Thoracic aorta (tissue), 2 donors: ENCODE results near the gene ATRAID. TPM values are rescaled to one million over a fixed set of nuclear protein-coding genes. Genes with fewer than 3 reads are reported as not detected.
"Not testable (repeated sequence)": the region's sequence is repeated elsewhere in the genome, so short reads cannot be mapped to it uniquely, and the experiment has no call there.

Source experiments
- ATAC-seq: fragments of 150-250 bp; one replicate; pipeline ENCODE4 v1.8.0; 2017; ENCODE audit warnings: low read depth; ENCODE audit not compliant: insufficient number of reproducible peaks, low FRiP score
- DNase-seq: peaks from one replicate; pipeline ENCODE4 v3.0.0-alpha.2; 2020; ENCODE audit warnings: low spot score
- H3K27ac ChIP-seq, 2 donors: fragments of 200-600 bp; sonication (generic); 1 replicate in 1 of 2; 2 replicates in 1 of 2; pipeline ENCODE4 v1.5.1; 2016; ENCODE audit warnings: mild to moderate bottlenecking in 2 of 2, moderate library complexity in 2 of 2
- H3K27me3 ChIP-seq: fragments of 200-600 bp; sonication (generic); replicated peaks from 2 replicates; pipeline ENCODE4 v1.6.0; 2016; ENCODE audit warnings: mild to moderate bottlenecking; ENCODE audit not compliant: insufficient read depth
- H3K36me3 ChIP-seq: fragments of 200-600 bp; sonication (generic); one replicate; pipeline ENCODE4 v1.5.1; 2016
- H3K4me1 ChIP-seq, 2 donors: fragments of 200-600 bp; sonication (generic); 1 replicate in 1 of 2; 2 replicates in 1 of 2; pipeline versions ENCODE4 v1.5.1 to v1.6.0; 2016; ENCODE audit warnings: low read depth in 2 of 2, mild to moderate bottlenecking in 1 of 2; ENCODE audit not compliant: control insufficient read depth in 1 of 2
- H3K4me3 ChIP-seq: fragments of 200-600 bp; sonication (generic); 2 replicates; pipeline ENCODE4 v1.5.1; 2016; ENCODE audit warnings: mild to moderate bottlenecking
- H3K9me3 ChIP-seq: fragments of 200-600 bp; sonication (generic); 2 replicates; pipeline ENCODE4 v1.5.1; 2016
- total RNA-seq, 2 donors: library from RNA; depleted of rRNA; stranded (reverse); fragments of >200 nt; gene quantifications; one replicate each; pipeline versions ENCODE4 v1.1.0 to v1.2.3, GENCODE V29; 2016
- TF ChIP-seq, protein P1 (sequence below): fragments of 200-600 bp; sonication (generic); IDR thresholded peaks from one replicate; pipeline ENCODE4 v1.5.1; 2019; ENCODE audit warnings: antibody characterized with exemption

ATRAID gene
- total RNA-seq, 2 donors from 2014 or later = 90.0 to 174 TPM

DNA sequence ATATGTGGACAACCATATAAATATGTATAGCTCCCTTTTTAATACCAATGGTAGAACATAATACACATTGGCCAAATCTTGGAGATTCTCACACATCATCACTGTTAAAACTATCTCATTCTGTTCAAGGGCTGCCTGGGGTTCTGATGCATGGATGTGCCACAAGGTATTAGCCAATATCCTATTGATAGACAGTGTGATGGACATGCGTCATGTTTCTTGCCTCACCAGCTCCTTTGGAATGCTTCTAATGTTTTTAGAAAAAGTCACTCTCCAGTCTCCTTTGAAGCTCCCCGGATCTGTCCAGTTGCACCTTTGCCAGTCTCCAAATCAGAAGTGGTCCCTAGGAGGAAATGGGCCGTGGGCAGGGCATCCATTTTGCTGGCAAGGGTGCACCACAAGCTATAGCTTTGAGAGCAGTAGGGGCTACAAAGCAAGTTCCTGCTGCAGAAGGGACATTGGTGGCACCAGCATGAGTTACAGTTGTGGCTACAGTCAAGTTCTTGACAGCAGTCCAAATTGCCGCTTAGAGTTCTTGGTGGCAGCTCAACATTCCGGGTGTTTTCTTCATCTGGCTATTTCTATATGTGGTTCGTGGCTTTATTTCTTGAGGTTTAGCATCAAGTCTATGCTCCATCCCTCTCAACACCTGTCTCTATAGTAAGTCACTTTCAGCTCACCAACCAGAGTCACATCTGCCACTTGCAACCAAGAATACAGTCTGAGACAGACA lies 25.1 kb upstream of the ATRAID start:
- DNase-seq = no peak
- no peaks in the 10 kb centered on the region for H3K9me3 ChIP-seq
- TF ChIP-seq, protein P1, sequence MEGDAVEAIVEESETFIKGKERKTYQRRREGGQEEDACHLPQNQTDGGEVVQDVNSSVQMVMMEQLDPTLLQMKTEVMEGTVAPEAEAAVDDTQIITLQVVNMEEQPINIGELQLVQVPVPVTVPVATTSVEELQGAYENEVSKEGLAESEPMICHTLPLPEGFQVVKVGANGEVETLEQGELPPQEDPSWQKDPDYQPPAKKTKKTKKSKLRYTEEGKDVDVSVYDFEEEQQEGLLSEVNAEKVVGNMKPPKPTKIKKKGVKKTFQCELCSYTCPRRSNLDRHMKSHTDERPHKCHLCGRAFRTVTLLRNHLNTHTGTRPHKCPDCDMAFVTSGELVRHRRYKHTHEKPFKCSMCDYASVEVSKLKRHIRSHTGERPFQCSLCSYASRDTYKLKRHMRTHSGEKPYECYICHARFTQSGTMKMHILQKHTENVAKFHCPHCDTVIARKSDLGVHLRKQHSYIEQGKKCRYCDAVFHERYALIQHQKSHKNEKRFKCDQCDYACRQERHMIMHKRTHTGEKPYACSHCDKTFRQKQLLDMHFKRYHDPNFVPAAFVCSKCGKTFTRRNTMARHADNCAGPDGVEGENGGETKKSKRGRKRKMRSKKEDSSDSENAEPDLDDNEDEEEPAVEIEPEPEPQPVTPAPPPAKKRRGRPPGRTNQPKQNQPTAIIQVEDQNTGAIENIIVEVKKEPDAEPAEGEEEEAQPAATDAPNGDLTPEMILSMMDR = no peak
- H3K27me3 ChIP-seq = no peaks in the 10 kb centered on the region
- no peaks in the 10 kb centered on the region for H3K36me3 ChIP-seq
- H3K27ac ChIP-seq = peak overlapping the region in 1 of 2 donors; percentile 65
- no peak overlapping the region for H3K4me3 ChIP-seq
- ATAC-seq = no peak
- H3K4me1 ChIP-seq = peaks cover 13 to 22% of the 10 kb centered on the region in 2 donors

DNA sequence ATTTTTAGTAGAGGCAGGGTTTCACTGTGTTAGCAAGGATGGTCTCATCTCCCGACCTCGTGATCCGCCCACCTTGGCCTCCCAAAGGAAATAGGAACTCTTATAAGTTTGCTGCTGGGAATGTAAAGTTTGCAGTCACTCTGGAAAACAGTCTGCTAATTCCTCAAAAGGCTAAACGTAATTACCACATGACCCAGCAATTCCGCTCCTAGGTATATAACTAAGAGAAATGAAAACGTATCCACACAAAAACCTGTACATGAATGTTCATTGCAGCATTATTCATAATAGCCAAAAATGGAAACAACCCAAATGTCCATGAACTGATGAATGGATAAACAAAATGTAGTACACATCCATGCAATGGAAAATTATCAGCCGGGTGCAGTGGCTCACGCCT lies 21.9 kb upstream of the ATRAID start:
- TF ChIP-seq, protein P1 = no peak
- Histone ChIP-seq H3K4me3 (no peak overlapping the region), H3K27ac (no peak overlapping the region), H3K27me3 (no peaks in the 10 kb centered on the region), H3K4me1 (peaks cover 5 to 16% of the 10 kb centered on the region in 2 donors), H3K9me3 (no peaks in the 10 kb centered on the region), H3K36me3 (no peaks in the 10 kb centered on the region)
- DNase-seq = no peak
- ATAC-seq = no peak

DNA sequence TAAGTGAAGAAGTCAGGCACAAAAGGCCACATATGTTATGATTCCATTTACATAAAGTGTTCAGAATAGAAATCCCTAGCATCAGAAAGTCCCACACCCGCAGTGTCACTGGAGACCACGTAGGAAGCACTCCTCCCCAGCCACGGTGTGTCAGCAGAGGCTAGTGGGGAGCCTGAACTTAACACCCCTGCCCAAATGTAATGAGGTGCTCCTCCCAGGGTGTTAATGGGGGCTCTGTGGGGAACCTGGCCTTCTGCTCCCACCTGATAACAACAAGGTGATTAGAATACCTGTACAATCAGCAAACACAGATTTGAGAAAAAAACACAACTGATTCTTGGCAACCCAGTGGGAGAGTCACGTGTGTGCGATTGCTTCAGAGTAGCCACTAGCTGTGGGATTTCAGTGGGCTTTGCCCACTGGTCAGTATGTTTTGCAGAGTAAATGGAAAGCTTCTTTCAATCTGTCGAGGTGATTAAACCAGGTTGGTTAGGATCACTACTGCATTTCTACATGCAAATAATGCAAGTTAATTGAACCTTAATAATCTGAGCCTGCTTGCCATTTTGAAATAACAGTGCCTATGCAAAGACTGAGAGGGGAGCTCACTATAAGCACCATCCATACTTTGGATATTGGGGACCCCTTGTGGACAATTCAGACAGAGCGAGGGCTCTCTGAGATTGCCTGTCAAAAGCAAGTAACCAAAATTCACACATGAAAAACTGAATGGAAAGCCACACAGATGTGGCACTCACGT lies 20.6 kb upstream of the ATRAID start:
- H3K4me1 ChIP-seq = peaks cover 2 to 3% of the 10 kb centered on the region in 2 donors
- no peak overlapping the region for H3K27ac ChIP-seq
- H3K9me3 ChIP-seq = no peaks in the 10 kb centered on the region
- no peaks in the 10 kb centered on the region for H3K36me3 ChIP-seq
- TF ChIP-seq, protein P1 = peak; percentile 37
- no peak overlapping the region for H3K4me3 ChIP-seq
- ATAC-seq (no peak), DNase-seq (no peak)
- H3K27me3 ChIP-seq = no peaks in the 10 kb centered on the region

DNA sequence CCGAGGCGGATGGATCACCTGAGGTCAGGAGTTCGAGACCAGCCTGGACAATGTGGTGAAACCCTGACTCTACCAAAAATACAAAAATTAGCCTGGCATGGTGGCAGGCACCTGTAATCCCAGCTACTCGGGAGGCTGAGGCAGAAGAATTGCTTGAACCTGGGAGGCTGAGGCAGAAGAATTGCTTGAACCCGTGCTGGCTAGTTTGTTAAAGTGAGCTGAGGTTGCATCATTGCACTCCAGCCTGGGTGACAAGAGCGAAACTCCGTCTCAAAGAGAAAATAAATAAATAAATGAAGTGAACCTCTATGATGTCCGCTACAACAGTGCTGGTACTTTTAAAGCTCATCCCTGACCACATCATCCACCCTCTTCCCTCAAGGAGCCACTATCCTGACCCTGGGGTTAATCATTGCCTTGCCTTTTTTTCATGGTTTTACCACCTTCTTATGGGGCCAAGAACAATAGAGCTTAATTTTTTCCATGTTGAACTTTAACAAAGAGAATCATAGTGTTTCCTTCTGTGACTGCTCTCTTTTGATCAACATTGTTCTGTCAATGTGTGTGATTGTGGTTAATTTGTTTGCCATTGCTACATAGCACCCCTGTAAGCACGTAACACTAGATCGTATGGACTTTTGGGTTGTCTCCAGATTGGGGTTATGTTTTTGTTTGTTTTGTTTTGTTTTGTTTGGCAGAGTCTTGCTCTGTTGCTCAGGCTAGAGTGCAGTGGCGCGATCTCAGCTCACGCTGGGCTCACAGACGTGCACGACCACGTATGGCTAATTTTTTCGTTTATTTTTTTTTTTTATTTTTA lies 17.1 kb upstream of the ATRAID start:
- Histone ChIP-seq H3K36me3 (no peaks in the 10 kb centered on the region), H3K4me3 (no peak overlapping the region), H3K27me3 (no peaks in the 10 kb centered on the region), H3K27ac (no peak overlapping the region), H3K4me1 (no peaks in the 10 kb centered on the region), H3K9me3 (no peaks in the 10 kb centered on the region)
- TF ChIP-seq, protein P1 = no peak
- no peak for ATAC-seq
- DNase-seq = no peak

DNA sequence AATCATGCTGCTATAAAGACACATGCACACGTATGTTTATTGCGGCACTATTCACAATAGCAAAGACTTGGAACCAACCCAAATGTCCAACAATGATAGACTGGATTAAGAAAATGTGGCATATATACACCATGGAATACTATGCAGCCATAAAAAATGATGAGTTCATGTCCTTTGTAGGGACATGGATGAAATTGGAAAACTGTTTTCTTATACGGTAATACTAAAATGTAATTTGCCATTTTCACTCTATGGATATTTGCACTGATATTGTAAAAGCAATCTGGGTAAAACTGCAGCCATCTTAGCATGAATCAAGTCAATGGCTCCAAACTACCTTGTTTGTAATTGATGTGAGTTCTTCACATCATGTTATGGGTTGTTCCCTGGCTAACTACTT lies 16.0 kb upstream of the ATRAID start:
- H3K4me1 ChIP-seq, ATAC-seq, H3K27ac ChIP-seq, H3K36me3 ChIP-seq, H3K4me3 ChIP-seq, DNase-seq, H3K9me3 ChIP-seq, H3K27me3 ChIP-seq: not testable (repeated sequence)

DNA sequence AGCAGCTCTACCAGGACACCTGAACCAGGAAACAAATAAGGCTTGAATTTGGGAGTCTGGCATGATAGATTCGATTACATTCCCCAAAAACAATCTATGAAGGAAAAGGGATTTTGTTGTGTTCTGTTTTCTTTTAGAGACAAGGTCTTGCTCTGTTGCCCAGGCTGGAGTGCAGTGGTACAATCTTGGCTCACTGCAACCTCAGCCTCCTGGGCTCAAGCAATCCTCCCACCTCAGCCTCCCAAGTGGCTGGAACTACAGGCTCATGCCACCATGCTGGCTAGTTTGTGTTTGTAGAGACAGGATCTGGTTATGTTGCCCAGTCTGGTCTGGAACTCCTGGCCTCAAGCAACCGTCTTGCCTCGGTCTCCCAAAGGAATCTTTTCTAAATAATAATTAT lies 13.8 kb upstream of the ATRAID start:
- H3K4me1 ChIP-seq, H3K27ac ChIP-seq, DNase-seq, H3K4me3 ChIP-seq, H3K9me3 ChIP-seq, H3K27me3 ChIP-seq, ATAC-seq: not testable (repeated sequence)
- H3K36me3 ChIP-seq = peaks cover 11% of the 10 kb centered on the region
